ENCODE measurements around the gene ESPNL.

- TF ChIP-seq, protein P1, sequence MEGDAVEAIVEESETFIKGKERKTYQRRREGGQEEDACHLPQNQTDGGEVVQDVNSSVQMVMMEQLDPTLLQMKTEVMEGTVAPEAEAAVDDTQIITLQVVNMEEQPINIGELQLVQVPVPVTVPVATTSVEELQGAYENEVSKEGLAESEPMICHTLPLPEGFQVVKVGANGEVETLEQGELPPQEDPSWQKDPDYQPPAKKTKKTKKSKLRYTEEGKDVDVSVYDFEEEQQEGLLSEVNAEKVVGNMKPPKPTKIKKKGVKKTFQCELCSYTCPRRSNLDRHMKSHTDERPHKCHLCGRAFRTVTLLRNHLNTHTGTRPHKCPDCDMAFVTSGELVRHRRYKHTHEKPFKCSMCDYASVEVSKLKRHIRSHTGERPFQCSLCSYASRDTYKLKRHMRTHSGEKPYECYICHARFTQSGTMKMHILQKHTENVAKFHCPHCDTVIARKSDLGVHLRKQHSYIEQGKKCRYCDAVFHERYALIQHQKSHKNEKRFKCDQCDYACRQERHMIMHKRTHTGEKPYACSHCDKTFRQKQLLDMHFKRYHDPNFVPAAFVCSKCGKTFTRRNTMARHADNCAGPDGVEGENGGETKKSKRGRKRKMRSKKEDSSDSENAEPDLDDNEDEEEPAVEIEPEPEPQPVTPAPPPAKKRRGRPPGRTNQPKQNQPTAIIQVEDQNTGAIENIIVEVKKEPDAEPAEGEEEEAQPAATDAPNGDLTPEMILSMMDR (IDR thresholded peaks at IDR 0.05) = no peak
- no peak for TF ChIP-seq EP300 (IDR thresholded peaks at IDR 0.05)
- no peak for TF ChIP-seq POLR2A (IDR thresholded peaks at IDR 0.05)
Observed at GRCh38 chr2:238154570-238154969, 54.4 kb downstream of the ESPNL start.
